ENCODE measurements around the gene ZNF212.

Gene ZNF212

DNA sequence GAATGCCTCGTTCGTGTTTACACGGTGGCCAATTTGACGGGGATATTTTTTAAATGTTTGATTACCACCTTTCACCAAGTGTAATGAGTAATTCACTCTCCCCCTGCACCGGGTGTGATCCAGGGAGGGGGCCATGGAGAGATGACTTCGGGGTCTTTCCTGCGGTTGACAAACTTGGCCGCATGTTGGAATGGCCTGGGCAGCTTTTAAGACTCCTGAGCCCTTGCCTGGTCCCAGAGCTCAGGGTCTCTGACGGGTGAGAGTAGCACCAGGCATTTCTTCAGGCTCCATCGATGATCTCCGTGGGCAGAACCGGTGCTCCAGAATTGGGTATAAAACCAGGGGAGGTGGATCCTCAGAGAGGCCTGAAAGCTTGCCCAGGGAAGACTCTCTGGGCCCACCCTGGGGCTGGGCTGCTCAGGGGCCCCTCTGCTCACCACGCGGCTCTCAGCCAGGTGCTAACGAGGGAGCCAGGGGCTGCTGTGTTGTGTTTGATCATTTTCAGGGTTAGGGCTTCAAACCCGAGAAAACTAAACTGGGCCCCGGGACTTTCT lies 43.2 kb upstream of the ZNF212 start (continued):
- TF ChIP-seq GLIS2 (tag by site-specific recombination; IDR thresholded peaks at IDR 0.05) = peak; percentile 35; the same call in 1 of the 2 replicates
- no peak for TF ChIP-seq ZXDB (tag by site-specific recombination; IDR thresholded peaks at IDR 0.05)
- TF ChIP-seq ZSCAN23 (tag by site-specific recombination; IDR thresholded peaks at IDR 0.05) = no peak
- TF ChIP-seq ZNF211 (tag by site-specific recombination; IDR thresholded peaks at IDR 0.05; ENCODE audit: low read depth) = no peak
- TF ChIP-seq, protein P1, sequence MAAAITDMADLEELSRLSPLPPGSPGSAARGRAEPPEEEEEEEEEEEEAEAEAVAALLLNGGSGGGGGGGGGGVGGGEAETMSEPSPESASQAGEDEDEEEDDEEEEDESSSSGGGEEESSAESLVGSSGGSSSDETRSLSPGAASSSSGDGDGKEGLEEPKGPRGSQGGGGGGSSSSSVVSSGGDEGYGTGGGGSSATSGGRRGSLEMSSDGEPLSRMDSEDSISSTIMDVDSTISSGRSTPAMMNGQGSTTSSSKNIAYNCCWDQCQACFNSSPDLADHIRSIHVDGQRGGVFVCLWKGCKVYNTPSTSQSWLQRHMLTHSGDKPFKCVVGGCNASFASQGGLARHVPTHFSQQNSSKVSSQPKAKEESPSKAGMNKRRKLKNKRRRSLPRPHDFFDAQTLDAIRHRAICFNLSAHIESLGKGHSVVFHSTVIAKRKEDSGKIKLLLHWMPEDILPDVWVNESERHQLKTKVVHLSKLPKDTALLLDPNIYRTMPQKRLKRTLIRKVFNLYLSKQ (tag by site-specific recombination; IDR thresholded peaks at IDR 0.05; ENCODE audit: borderline replicate concordance) = no peak
- peak; percentile 9; the same call in 1 of the 2 replicates for TF ChIP-seq ZNF341 (tag by site-specific recombination; IDR thresholded peaks at IDR 0.05; ENCODE audit: low read depth)
- TF ChIP-seq ZNF335 (tag by site-specific recombination; conservative IDR thresholded peaks at IDR 0.05) = peak; percentile 70
- TF ChIP-seq ZFP3 (tag by site-specific recombination; IDR thresholded peaks at IDR 0.05; ENCODE audit: low read depth) = no peak

DNA sequence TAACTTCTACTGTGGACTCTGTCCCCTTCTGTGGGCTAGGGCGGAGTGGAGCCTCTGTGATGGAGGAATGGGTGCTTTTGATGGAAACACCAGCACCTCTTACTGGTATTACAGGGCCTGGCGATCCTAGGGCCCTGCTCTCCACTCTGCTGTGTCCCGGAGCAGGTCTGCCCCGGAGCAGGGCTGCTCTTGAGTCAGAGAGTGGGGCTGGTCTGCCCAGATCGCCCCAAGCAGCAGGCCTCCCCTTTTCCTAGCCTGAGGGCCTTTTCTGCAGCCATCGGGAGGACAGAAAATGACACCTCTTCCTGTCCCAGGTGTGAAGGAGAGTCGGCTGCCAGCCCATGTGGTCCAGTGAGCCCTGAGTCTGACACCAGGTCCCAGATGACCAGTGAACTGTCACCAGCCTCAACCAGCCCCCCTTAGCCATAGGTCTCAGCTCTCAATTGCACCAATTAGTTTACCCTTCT lies 42.7 kb upstream of the ZNF212 start:
- ChIA-PET POLR2A (interaction anchor here (1.5 to 2.1 kb wide), 2 partner anchors 8 to 306 kb away, joined by 4 to 11 read pairs; no protein-coding TSS in a partner anchor), CTCF (interaction anchor here (0.5 to 2.1 kb wide), 3 partner anchors 13 to 429 kb away, joined by 3 to 5 read pairs (median 4); no protein-coding TSS in a partner anchor)
- Histone ChIP-seq H3K4me3 (ENCODE audit: low read depth, low read length) (peak overlapping the region; percentile 99), H3K9me3 (ENCODE audit: control insufficient read depth, insufficient read depth, low read depth, low read length) (no peaks in the 10 kb centered on the region), H3K27ac (ENCODE audit: extremely low read depth, low read depth, low read length) (peak overlapping the region; percentile 95), H3K4me1 (ENCODE audit: control insufficient read depth, insufficient read depth, low read length) (no peaks in the 10 kb centered on the region), H3K36me3 (ENCODE audit: control insufficient read depth in 2 of 2, insufficient read depth in 1 of 2, low read length in 2 of 2) (peaks cover 21 to 50% of the 10 kb centered on the region in 2 experiments)
- TF ChIP-seq ZNF311 (tag by site-specific recombination; IDR thresholded peaks at IDR 0.05; ENCODE audit: borderline replicate concordance) (no peak), ZNF776 (tag by site-specific recombination; IDR thresholded peaks at IDR 0.05; ENCODE audit: borderline replicate concordance) (no peak), ZNF600 (tag by site-specific recombination; IDR thresholded peaks at IDR 0.05) (peak; percentile 61; the same call in 1 of the 2 replicates), ZNF747 (tag by site-specific recombination; IDR thresholded peaks at IDR 0.05) (no peak), FEZF1 (tag by site-specific recombination; IDR thresholded peaks at IDR 0.05) (no peak), ZBTB21 (tag by site-specific recombination; IDR thresholded peaks at IDR 0.05) (no peak), ZBTB20 (tag by site-specific recombination; IDR thresholded peaks at IDR 0.05) (peak; percentile 81), ZNF112 (tag by site-specific recombination; IDR thresholded peaks at IDR 0.05) (no peak)
- TF ChIP-seq, protein P2, sequence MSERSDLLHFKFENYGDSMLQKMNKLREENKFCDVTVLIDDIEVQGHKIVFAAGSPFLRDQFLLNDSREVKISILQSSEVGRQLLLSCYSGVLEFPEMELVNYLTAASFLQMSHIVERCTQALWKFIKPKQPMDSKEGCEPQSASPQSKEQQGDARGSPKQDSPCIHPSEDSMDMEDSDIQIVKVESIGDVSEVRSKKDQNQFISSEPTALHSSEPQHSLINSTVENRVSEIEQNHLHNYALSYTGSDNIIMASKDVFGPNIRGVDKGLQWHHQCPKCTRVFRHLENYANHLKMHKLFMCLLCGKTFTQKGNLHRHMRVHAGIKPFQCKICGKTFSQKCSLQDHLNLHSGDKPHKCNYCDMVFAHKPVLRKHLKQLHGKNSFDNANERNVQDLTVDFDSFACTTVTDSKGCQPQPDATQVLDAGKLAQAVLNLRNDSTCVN (tag by site-specific recombination; optimal IDR thresholded peaks at IDR 0.05) = no peak

DNA sequence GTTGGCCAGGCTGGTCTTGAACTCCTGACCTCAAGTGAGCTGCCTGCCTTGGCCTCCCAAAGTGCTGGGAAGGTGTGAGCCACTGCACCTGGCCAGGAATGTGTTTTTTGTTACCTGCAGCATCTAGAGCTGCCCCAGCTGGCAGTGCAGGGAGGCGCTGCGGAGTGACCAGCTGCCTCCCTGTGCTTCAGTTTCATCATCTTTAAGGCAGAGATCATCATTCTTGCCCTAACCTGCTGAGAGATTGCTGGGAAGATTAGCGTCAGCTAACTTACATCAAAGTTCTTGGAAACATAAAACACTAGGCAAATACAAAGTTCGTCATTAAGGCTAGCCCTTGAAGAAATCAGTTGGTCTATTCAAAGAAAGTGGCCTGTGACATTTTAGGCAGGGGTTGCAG lies 41.8 kb upstream of the ZNF212 start:
- POLR2A ChIA-PET = interaction anchor here (0.7 to 1.3 kb wide), 3 partner anchors 17 to 449 kb away, joined by 3 read pairs; no protein-coding TSS in a partner anchor

More for the DNA sequence above, 41.8 kb upstream of the ZNF212 start:
- CTCF ChIA-PET = interaction anchor here (0.5 to 2.1 kb wide), 2 partner anchors 12 to 129 kb away, joined by 4 to 5 read pairs; no protein-coding TSS in a partner anchor
- H3K36me3 ChIP-seq (ENCODE audit: control insufficient read depth in 2 of 2, insufficient read depth in 1 of 2, low read length in 2 of 2) = peaks cover 24 to 56% of the 10 kb centered on the region in 2 experiments
- no peak overlapping the region for H3K4me3 ChIP-seq (ENCODE audit: low read depth, low read length)
- TF ChIP-seq ZNF621 (tag by site-specific recombination; IDR thresholded peaks at IDR 0.05) (no peak), ZNF600 (tag by site-specific recombination; IDR thresholded peaks at IDR 0.05) (no peak)
- no peaks in the 10 kb centered on the region for H3K9me3 ChIP-seq (ENCODE audit: control insufficient read depth, insufficient read depth, low read depth, low read length)
- no peaks in the 10 kb centered on the region for H3K4me1 ChIP-seq (ENCODE audit: control insufficient read depth, insufficient read depth, low read length)
- H3K27ac ChIP-seq (ENCODE audit: extremely low read depth, low read depth, low read length) = no peak overlapping the region

Data from HEK293 (cell line).